Esophagus muscularis mucosa (tissue), 4 donors: Measurements from ENCODE around the gene SMIM43. TPM values are rescaled to one million over a fixed set of nuclear protein-coding genes. Genes with fewer than 3 reads are reported as not detected.
A peak's percentile ranks its signal among the peaks of the same experiment; 100 is the strongest.

Experiments
- DNase-seq: peaks from one replicate; pipeline ENCODE4 v3.0.0-alpha.2; 2017; ENCODE audit errors: extremely low spot score
- H3K27ac ChIP-seq, 4 donors: fragments of 200-600 bp; sonication (generic); replicated peaks in 1 of 4; 1 replicate in 3 of 4; 2 replicates in 1 of 4; pipeline ENCODE4 v1.5.1; 2016 to 2019; ENCODE audit warnings: mild to moderate bottlenecking in 1 of 4
- H3K27me3 ChIP-seq, 4 donors: fragments of 200-600 bp; sonication (generic); one replicate each; pipeline versions ENCODE4 v1.5.1 to v1.6.0; 2016 to 2019
- H3K36me3 ChIP-seq, 4 donors: fragments of 200-600 bp; sonication (generic); one replicate each; pipeline ENCODE4 v1.5.1; 2016 to 2019
- H3K4me1 ChIP-seq, 4 donors: fragments of 200-600 bp; sonication (generic); one replicate each; pipeline ENCODE4 v1.5.1; 2016 to 2019
- H3K4me3 ChIP-seq, 4 donors: fragments of 200-600 bp; sonication (generic); 1 replicate in 2 of 4; 2 replicates in 2 of 4; pipeline ENCODE4 v1.5.1; 2016 to 2019; ENCODE audit warnings: mild to moderate bottlenecking in 4 of 4, moderate library complexity in 1 of 4
- H3K9me3 ChIP-seq, 4 donors: fragments of 200-600 bp; sonication (generic); 1 replicate in 3 of 4; 2 replicates in 1 of 4; pipeline ENCODE4 v1.5.1; 2016 to 2019
- EP300 ChIP-seq: sonication (generic); formaldehyde crosslinking; IDR thresholded peaks from one replicate; pipeline ENCODE4 v1.6.1; 2017; ENCODE audit warnings: antibody characterized with exemption
- POLR2A ChIP-seq: fragments of 450-650 bp; IDR thresholded peaks from one replicate; pipeline ENCODE4 v1.6.1; 2017; ENCODE audit warnings: antibody characterized with exemption, moderate library complexity, mild to moderate bottlenecking, low read depth
- POLR2AphosphoS5 ChIP-seq, 2 donors: sonication (generic); formaldehyde crosslinking; IDR thresholded peaks; one replicate each; pipeline ENCODE4 v1.6.1; 2017; ENCODE audit warnings: antibody characterized with exemption in 2 of 2
- WGBS: methylation state at CpG from one replicate; pipeline ENCODE4 v1.1.5; 2018; 5-methylcytosine and 5-hydroxymethylcytosine counted together
- intact Hi-C: fragments of 100-400 bp; cut with DNase I; formaldehyde crosslinking; loops from one replicate; pipeline ENCODE4 v1.15.1; 2023
- total RNA-seq, 4 donors: library from RNA; depleted of rRNA; stranded (reverse); fragments of >200 nt; gene quantifications; one replicate each; pipeline versions ENCODE4 v1.1.0 to v1.2.1, GENCODE V29; 2016
- TF ChIP-seq, protein P1 (sequence below), 3 experiments: fragments of 200-600 bp in 2 of 3; fragments of 450-650 bp in 1 of 3; sonication (generic) in 2 of 3; IDR thresholded peaks; one replicate each; pipeline ENCODE4 v1.5.1; 2017 to 2019; ENCODE audit warnings: antibody characterized with exemption in 3 of 3, mild to moderate bottlenecking in 2 of 3, moderate library complexity in 1 of 3

Gene SMIM43
- total RNA-seq = 1 to 10 TPM in 1 of 4 donors, under 1 TPM in 3; 0.46 to 1.2 (median 0.66) TPM

DNA sequence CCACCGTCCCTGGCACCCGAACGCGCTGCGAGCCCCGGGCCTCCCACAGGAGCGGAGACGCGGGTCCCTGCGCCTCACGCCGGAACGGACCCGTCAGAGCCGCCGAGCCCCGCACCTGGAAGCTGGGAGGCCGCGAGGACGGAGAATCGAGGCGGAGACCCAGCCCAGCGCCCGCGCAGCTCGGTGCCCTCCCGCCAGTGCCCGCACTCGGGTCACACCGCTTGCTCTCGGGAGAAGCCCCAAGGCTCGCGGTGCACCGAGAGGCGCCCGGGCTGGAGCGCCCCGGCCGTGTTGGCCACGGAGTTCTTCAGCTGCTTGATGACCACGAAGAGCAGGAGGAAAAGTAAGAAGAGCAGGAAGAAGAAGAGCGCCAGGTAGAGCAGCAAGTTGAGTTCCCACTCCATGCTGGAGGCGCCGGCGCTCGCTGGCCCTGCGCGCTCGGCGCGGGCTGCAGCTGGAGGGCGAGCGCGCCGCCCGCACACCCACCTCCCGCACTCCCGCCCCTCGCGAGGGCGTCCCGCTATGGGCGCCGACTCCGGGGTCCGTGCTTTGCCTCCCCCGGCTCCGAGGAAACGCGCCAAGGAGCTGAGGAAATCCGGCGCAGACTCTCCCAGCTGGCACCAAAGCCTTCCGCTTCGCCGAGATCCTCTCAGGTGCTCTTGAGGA, at the start of gene SMIM43:
TSS of gene SMIM43 (minus strand) at position 463 of the 666 bp plus-strand sequence. CDS start at position 404, 59 bp downstream.
- DNase-seq = no peak
- TF ChIP-seq, protein P1, sequence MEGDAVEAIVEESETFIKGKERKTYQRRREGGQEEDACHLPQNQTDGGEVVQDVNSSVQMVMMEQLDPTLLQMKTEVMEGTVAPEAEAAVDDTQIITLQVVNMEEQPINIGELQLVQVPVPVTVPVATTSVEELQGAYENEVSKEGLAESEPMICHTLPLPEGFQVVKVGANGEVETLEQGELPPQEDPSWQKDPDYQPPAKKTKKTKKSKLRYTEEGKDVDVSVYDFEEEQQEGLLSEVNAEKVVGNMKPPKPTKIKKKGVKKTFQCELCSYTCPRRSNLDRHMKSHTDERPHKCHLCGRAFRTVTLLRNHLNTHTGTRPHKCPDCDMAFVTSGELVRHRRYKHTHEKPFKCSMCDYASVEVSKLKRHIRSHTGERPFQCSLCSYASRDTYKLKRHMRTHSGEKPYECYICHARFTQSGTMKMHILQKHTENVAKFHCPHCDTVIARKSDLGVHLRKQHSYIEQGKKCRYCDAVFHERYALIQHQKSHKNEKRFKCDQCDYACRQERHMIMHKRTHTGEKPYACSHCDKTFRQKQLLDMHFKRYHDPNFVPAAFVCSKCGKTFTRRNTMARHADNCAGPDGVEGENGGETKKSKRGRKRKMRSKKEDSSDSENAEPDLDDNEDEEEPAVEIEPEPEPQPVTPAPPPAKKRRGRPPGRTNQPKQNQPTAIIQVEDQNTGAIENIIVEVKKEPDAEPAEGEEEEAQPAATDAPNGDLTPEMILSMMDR (IDR thresholded peaks at IDR 0.05) = no peak
- no peak for TF ChIP-seq EP300
- no peak for TF ChIP-seq POLR2AphosphoS5 (IDR thresholded peaks at IDR 0.05)
- no peak for TF ChIP-seq POLR2A
- 0% methylated on average over 26 of the region's 75 CpGs for WGBS
- Histone ChIP-seq H3K27me3 (peaks cover 0 to 51% (median 10%) of the 10 kb centered on the region in 4 donors), H3K4me3 (peak within 1 kb of the TSS; percentile 42 to 54 (median 47)), H3K9me3 (no peaks in the 10 kb centered on the region), H3K4me1 (peaks cover 5 to 12% (median 10%) of the 10 kb centered on the region in 4 donors), H3K36me3 (no peaks in the 10 kb centered on the region), H3K27ac (peak within 1 kb of the TSS in 1 of 4 donors; percentile 6)
- intact Hi-C loops = no loop called here

DNA sequence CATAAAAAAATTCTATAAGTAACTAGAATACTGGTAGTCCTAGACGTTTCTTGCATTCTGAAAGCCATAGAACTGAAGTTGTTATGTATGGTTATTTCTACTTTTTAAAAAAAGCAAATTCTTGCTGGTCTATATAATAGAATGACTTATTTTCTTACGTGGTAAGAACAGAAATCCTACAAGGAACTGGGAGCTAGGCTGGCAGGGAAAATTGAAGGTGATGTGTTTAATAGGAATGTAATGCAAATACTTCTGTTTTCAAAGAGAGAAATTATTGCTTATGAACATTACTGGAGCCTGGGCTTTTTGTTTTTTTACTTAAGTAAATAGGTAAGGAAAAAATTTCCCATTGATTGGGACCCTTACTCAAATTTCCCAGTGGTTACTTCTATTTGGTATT, 49.8 kb upstream of the SMIM43 start:
- intact Hi-C loops = no loop called here
- H3K27ac ChIP-seq = no peak overlapping the region
- DNase-seq = no peak
- no peaks in the 10 kb centered on the region for H3K27me3 ChIP-seq
- no peaks in the 10 kb centered on the region for H3K9me3 ChIP-seq
- TF ChIP-seq EP300 = no peak
- TF ChIP-seq POLR2AphosphoS5 (IDR thresholded peaks at IDR 0.05) = no peak
- no peak for TF ChIP-seq POLR2A
- TF ChIP-seq, protein P1 (IDR thresholded peaks at IDR 0.05) = no peak
- H3K4me3 ChIP-seq = no peak overlapping the region
- H3K36me3 ChIP-seq = peaks cover 57 to 97% (median 75%) of the 10 kb centered on the region in 4 donors
- WGBS = 90% methylated on average over 2 of the region's 2 CpGs
- no peaks in the 10 kb centered on the region for H3K4me1 ChIP-seq

DNA sequence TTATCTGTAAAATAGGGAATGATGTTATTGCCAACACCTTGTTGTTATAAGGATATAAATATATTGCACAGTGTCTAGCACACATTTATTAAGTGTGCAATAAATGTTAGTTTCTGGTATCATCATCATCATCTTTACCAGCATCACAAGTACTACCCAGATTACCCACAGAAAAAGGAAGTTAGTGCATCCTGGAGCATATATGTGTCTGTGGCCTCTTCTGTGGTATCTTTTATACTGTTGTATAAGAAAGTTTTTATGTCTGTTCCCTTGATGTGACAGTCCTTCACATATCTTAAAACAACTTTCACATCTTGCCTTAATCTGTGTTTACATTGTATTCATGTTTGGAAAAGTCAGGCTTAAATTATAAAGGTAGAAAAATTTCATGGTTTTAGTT, 46.2 kb upstream of the SMIM43 start:
- DNase-seq = no peak
- Histone ChIP-seq H3K4me1 (no peaks in the 10 kb centered on the region), H3K9me3 (no peaks in the 10 kb centered on the region), H3K36me3 (peaks cover 66 to 100% (median 84%) of the 10 kb centered on the region in 4 donors), H3K27me3 (no peaks in the 10 kb centered on the region), H3K4me3 (no peak overlapping the region), H3K27ac (no peak overlapping the region)
- intact Hi-C loops = no loop called here
- TF ChIP-seq, protein P1 (IDR thresholded peaks at IDR 0.05) = no peak
- TF ChIP-seq EP300 (no peak), POLR2AphosphoS5 (IDR thresholded peaks at IDR 0.05) (no peak), POLR2A (no peak)

DNA sequence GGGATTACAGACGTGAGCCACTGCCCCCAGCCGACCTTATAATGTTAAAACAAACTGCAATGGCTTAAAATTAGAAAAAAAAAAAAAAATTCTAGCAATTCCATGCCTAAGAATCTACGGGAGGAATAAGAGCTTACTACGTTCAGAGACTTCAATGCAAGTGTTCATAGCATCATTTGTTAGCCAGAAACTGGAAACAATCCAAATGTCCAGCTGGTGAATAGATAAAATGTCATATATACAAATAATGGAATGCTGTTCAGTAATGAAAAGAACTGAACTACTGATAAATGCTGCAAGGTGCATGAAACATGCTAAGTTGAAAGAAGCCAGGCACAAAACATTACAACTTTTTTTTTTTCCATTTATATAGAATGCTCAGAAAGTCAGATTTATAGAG, 41.4 kb upstream of the SMIM43 start:
- no peaks in the 10 kb centered on the region for H3K27me3 ChIP-seq

More for the DNA sequence above, 41.4 kb upstream of the SMIM43 start:
- Histone ChIP-seq H3K36me3 (peaks cover 56 to 89% (median 77%) of the 10 kb centered on the region in 4 donors), H3K9me3 (no peaks in the 10 kb centered on the region), H3K4me1 (peaks cover 0 to 17% (median 12%) of the 10 kb centered on the region in 4 donors), H3K27ac (no peak overlapping the region), H3K4me3 (no peak overlapping the region)
- TF ChIP-seq POLR2A = no peak
- TF ChIP-seq, protein P1 (IDR thresholded peaks at IDR 0.05) = no peak
- no peak for TF ChIP-seq POLR2AphosphoS5 (IDR thresholded peaks at IDR 0.05)
- no peak for TF ChIP-seq EP300
- WGBS = 67% methylated on average over 4 of the region's 4 CpGs
- intact Hi-C loops = no loop called here
- DNase-seq = no peak
